ENCODE results near the gene GALNT10.

The GALNT10 gene

GRCh38 chr5:154251529-154251928 lies 61.0 kb downstream of the GALNT10 start:
- DNase-seq (ENCODE audit: low read depth), result no peak
- no peak overlapping the region for H3K4me3 ChIP-seq (ENCODE audit: low read length)
- TF ChIP-seq CTCF (IDR thresholded peaks at IDR 0.05; ENCODE audit: insufficient read depth, low read depth, low read length, missing control alignments), result no peak

GRCh38 chr5:154253807-154254206 lies 63.3 kb downstream of the GALNT10 start:
- no peak overlapping the region for H3K4me3 ChIP-seq (ENCODE audit: low read length)
- no peak for DNase-seq (ENCODE audit: low read depth)
- TF ChIP-seq CTCF (IDR thresholded peaks at IDR 0.05; ENCODE audit: insufficient read depth, low read depth, low read length, missing control alignments), result no peak

GRCh38 chr5:154254896-154255295 lies 64.4 kb downstream of the GALNT10 start:
- DNase-seq (ENCODE audit: low read depth), result no peak
- no peak for TF ChIP-seq CTCF (IDR thresholded peaks at IDR 0.05; ENCODE audit: insufficient read depth, low read depth, low read length, missing control alignments)
- no peak overlapping the region for H3K4me3 ChIP-seq (ENCODE audit: low read length)

- H3K4me3 ChIP-seq (ENCODE audit: low read length), result no peak overlapping the region
- no peak for DNase-seq (ENCODE audit: low read depth)
- TF ChIP-seq CTCF (IDR thresholded peaks at IDR 0.05; ENCODE audit: insufficient read depth, low read depth, low read length, missing control alignments), result no peak
These were observed 66.5 kb downstream of the GALNT10 start for GRCh38 chr5:154257046-154257445.

GRCh38 chr5:154258531-154259217 lies 68.1 kb downstream of the GALNT10 start:
- no peak overlapping the region for H3K4me3 ChIP-seq (ENCODE audit: low read length)
- DNase-seq (ENCODE audit: low read depth), result no peak
- TF ChIP-seq CTCF (IDR thresholded peaks at IDR 0.05; ENCODE audit: insufficient read depth, low read depth, low read length, missing control alignments), result no peak

- TF ChIP-seq CTCF (IDR thresholded peaks at IDR 0.05; ENCODE audit: insufficient read depth, low read depth, low read length, missing control alignments), result no peak
- DNase-seq (ENCODE audit: low read depth), result no peak
- H3K4me3 ChIP-seq (ENCODE audit: low read length), result no peak overlapping the region
These were observed 69.8 kb downstream of the GALNT10 start for GRCh38 chr5:154260224-154260927.
